ENCODE data around the gene LENEP. TPM values are rescaled to one million over a fixed set of nuclear protein-coding genes. Genes with fewer than 3 reads are reported as not detected.

The LENEP gene
- polyA plus RNA-seq, 2 of the 4 experiments (the other 2 are of a cell fraction) = not detected

DNA sequence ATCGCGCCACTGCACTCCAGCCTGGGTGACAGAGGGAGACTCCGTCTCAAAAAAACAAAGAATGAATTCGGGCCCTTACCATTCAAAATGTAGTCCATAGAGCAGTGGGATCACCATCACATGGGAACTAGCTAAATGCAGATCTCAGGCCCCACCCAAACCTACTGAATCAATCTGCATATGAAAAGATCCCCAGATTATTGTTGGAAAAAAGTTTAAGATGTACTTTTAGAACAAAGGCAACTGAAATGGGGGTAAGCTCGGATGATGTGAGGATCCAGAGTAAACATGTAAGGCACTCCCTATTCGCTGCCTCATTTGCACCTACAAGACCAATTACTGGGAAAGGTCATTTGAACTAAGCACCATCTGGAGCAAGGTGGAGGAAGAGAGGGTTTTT, 11.0 kb upstream of the LENEP start:
- Histone ChIP-seq H3K27ac (peak overlapping the region; percentile 62 to 79), H3K4me3 (peak overlapping the region; percentile 38), H3K9me3 (no peaks in the 10 kb centered on the region), H3K4me1 (peaks cover 25% of the 10 kb centered on the region), H3K4me2 (peak overlapping the region; percentile 89)
- CTCF ChIA-PET = interaction anchor here (0.6 to 0.7 kb wide), 2 partner anchors 133 to 429 kb away, joined by 3 read pairs; no protein-coding TSS in a partner anchor
- POLR2A ChIA-PET = interaction anchor here (1.3 to 2.8 kb wide), 2 partner anchors 8 to 19 kb away, joined by 6 to 41 read pairs; partner anchors contain the start of gene CKS1B
- TF ChIP-seq, protein P1, sequence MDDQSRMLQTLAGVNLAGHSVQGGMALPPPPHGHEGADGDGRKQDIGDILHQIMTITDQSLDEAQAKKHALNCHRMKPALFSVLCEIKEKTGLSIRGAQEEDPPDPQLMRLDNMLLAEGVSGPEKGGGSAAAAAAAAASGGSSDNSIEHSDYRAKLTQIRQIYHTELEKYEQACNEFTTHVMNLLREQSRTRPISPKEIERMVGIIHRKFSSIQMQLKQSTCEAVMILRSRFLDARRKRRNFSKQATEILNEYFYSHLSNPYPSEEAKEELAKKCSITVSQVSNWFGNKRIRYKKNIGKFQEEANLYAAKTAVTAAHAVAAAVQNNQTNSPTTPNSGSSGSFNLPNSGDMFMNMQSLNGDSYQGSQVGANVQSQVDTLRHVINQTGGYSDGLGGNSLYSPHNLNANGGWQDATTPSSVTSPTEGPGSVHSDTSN (IDR thresholded peaks at IDR 0.05) = no peak
- TF ChIP-seq GATA3 (IDR thresholded peaks at IDR 0.05; ENCODE audit: borderline replicate concordance) (no peak), SMC3 (IDR thresholded peaks at IDR 0.05) (no peak), RCOR1 (IDR thresholded peaks at IDR 0.05; ENCODE audit: low read depth, low read length) (no peak), CEBPB (IDR thresholded peaks at IDR 0.05) (no peak), RNF2 (IDR thresholded peaks at IDR 0.05; ENCODE audit: borderline replicate concordance, low read depth) (no peak), ZFP36 (IDR thresholded peaks at IDR 0.05; ENCODE audit: borderline replicate concordance, partially characterized antibody) (no peak), HOXB5 (CRISPR knock-in tag; IDR thresholded peaks at IDR 0.05) (no peak), SREBF2 (IDR thresholded peaks at IDR 0.05) (no peak), CBX8 (IDR thresholded peaks at IDR 0.05) (no peak), EHF (CRISPR knock-in tag; IDR thresholded peaks at IDR 0.05) (no peak)
- TF ChIP-seq, protein P2, sequence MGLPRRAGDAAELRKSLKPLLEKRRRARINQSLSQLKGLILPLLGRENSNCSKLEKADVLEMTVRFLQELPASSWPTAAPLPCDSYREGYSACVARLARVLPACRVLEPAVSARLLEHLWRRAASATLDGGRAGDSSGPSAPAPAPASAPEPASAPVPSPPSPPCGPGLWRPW (IDR thresholded peaks at IDR 0.05) = no peak
- TF ChIP-seq, protein P3, sequence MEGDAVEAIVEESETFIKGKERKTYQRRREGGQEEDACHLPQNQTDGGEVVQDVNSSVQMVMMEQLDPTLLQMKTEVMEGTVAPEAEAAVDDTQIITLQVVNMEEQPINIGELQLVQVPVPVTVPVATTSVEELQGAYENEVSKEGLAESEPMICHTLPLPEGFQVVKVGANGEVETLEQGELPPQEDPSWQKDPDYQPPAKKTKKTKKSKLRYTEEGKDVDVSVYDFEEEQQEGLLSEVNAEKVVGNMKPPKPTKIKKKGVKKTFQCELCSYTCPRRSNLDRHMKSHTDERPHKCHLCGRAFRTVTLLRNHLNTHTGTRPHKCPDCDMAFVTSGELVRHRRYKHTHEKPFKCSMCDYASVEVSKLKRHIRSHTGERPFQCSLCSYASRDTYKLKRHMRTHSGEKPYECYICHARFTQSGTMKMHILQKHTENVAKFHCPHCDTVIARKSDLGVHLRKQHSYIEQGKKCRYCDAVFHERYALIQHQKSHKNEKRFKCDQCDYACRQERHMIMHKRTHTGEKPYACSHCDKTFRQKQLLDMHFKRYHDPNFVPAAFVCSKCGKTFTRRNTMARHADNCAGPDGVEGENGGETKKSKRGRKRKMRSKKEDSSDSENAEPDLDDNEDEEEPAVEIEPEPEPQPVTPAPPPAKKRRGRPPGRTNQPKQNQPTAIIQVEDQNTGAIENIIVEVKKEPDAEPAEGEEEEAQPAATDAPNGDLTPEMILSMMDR (IDR thresholded peaks at IDR 0.05) = no peak
- TF ChIP-seq, protein P4, sequence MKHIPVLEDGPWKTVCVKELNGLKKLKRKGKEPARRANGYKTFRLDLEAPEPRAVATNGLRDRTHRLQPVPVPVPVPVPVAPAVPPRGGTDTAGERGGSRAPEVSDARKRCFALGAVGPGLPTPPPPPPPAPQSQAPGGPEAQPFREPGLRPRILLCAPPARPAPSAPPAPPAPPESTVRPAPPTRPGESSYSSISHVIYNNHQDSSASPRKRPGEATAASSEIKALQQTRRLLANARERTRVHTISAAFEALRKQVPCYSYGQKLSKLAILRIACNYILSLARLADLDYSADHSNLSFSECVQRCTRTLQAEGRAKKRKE (CRISPR knock-in tag; IDR thresholded peaks at IDR 0.05; ENCODE audit: low read depth) = no peak
- TF ChIP-seq, protein P5, sequence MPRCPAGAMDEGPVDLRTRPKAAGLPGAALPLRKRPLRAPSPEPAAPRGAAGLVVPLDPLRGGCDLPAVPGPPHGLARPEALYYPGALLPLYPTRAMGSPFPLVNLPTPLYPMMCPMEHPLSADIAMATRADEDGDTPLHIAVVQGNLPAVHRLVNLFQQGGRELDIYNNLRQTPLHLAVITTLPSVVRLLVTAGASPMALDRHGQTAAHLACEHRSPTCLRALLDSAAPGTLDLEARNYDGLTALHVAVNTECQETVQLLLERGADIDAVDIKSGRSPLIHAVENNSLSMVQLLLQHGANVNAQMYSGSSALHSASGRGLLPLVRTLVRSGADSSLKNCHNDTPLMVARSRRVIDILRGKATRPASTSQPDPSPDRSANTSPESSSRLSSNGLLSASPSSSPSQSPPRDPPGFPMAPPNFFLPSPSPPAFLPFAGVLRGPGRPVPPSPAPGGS (IDR thresholded peaks at IDR 0.05) = no peak; the same call in 2 of the 3 replicates
- TF ChIP-seq, protein P6, sequence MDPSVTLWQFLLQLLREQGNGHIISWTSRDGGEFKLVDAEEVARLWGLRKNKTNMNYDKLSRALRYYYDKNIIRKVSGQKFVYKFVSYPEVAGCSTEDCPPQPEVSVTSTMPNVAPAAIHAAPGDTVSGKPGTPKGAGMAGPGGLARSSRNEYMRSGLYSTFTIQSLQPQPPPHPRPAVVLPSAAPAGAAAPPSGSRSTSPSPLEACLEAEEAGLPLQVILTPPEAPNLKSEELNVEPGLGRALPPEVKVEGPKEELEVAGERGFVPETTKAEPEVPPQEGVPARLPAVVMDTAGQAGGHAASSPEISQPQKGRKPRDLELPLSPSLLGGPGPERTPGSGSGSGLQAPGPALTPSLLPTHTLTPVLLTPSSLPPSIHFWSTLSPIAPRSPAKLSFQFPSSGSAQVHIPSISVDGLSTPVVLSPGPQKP (IDR thresholded peaks at IDR 0.05; ENCODE audit: low read depth, low read length) = no peak
- FAIRE-seq (no peak), ATAC-seq (no peak), DNase-seq (ENCODE audit: low read depth in 1 of 2, low spot score in 1 of 2) (no peak)
- WGBS (ENCODE audit: missing lambda C conversion rate) = 78% methylated on average over 6 of the region's 6 CpGs

DNA sequence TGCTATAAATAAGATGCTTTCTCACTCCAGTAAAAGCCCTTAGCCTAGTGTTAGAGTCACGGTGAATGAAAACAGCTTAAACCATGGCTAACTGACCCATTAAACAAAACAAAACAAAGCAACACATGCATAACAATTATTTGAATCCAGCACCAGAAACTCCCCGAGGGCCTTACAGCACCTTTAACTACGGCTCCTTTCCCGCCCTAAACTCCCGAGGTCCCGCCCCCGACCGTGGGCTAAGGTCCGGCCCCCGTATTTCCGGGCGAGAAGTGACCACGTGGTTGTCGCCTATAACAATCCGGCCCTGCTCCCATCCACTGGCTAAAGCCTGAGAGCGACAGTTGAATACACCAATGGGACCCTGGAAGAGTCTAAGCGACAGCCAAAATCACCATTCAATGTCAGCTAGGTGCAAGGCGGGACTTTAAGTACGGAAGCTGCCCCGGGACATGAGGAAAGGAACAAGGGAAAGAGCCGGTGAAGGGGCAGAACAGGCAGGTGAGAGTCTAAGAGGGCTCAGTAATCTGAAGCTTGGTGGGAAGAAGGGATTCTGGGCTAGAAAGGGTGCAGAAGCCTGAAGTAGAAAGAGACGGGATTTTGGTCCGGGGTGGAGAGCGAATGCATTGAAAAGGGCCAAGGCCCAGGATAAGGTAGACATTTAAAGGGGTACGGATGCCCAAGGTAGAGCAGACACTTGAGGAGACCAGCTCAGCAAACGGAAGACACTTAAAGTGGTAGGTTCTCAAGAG, 10.3 kb upstream of the LENEP start, which contains the start of gene FLAD1:
Gene FLAD1, plus strand, starts transcription at position 448 of the 752 bp plus-strand sequence. CDS start 351 bp downstream, outside the sequence.
- peak; percentile 83 for FAIRE-seq
- peak within 1 kb of the TSS; percentile 89 for H3K4me2 ChIP-seq
- peak; percentile 100 for DNase-seq (ENCODE audit: low read depth in 1 of 2, low spot score in 1 of 2)
- peak; percentile 99 to 100 for ATAC-seq
- ChIA-PET POLR2A (interaction anchor here (0.7 to 2.8 kb wide), 6 partner anchors 9 to 22 kb away, joined by 3 to 41 read pairs (median 6); partner anchors contain the start of genes CKS1B, LENEP, PYGO2 and SHC1), CTCF (interaction anchor here (1.3 kb wide), 1 partner anchor 102 kb away, joined by 3 read pairs; no protein-coding TSS in a partner anchor)
- 2% methylated on average over 25 of the region's 26 CpGs for WGBS (ENCODE audit: missing lambda C conversion rate)
- H3K27ac ChIP-seq = peak within 1 kb of the TSS; percentile 83 to 86
- H3K9me3 ChIP-seq = no peaks in the 10 kb centered on the region
- H3K4me3 ChIP-seq = peak within 1 kb of the TSS; percentile 81
- peaks cover 22% of the 10 kb centered on the region for H3K4me1 ChIP-seq
- no peak for TF ChIP-seq POLR2AphosphoS2 (conservative IDR thresholded peaks at IDR 0.05; ENCODE audit: low read length)
- TF ChIP-seq, protein P7, sequence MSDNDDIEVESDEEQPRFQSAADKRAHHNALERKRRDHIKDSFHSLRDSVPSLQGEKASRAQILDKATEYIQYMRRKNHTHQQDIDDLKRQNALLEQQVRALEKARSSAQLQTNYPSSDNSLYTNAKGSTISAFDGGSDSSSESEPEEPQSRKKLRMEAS (IDR thresholded peaks at IDR 0.05) = peak; percentile 97
- TF ChIP-seq, protein P1 (IDR thresholded peaks at IDR 0.05) = peak; percentile 100
- TF ChIP-seq, protein P8, sequence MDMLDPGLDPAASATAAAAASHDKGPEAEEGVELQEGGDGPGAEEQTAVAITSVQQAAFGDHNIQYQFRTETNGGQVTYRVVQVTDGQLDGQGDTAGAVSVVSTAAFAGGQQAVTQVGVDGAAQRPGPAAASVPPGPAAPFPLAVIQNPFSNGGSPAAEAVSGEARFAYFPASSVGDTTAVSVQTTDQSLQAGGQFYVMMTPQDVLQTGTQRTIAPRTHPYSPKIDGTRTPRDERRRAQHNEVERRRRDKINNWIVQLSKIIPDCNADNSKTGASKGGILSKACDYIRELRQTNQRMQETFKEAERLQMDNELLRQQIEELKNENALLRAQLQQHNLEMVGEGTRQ (IDR thresholded peaks at IDR 0.05) = peak; percentile 91
- TF ChIP-seq CHD2 (IDR thresholded peaks at IDR 0.05; ENCODE audit: low read length, partially characterized antibody) = peak; percentile 58
- peak; percentile 41; the same call in 1 of the 2 replicates for TF ChIP-seq POLR2A (IDR thresholded peaks at IDR 0.05; ENCODE audit: low read length)
- peak; percentile 22; the same call in 1 of the 2 replicates for TF ChIP-seq GATA3 (IDR thresholded peaks at IDR 0.05; ENCODE audit: borderline replicate concordance)
- TF ChIP-seq EHMT2 (IDR thresholded peaks at IDR 0.05; ENCODE audit: low read depth) = no peak
- TF ChIP-seq HDAC2 (IDR thresholded peaks at IDR 0.05) = no peak
- TF ChIP-seq, protein P9, sequence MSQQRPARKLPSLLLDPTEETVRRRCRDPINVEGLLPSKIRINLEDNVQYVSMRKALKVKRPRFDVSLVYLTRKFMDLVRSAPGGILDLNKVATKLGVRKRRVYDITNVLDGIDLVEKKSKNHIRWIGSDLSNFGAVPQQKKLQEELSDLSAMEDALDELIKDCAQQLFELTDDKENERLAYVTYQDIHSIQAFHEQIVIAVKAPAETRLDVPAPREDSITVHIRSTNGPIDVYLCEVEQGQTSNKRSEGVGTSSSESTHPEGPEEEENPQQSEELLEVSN (IDR thresholded peaks at IDR 0.05; ENCODE audit: borderline replicate concordance, low read depth) = peak; percentile 95
- TF ChIP-seq CHD4 (IDR thresholded peaks at IDR 0.05; ENCODE audit: borderline replicate concordance) = no peak
- TF ChIP-seq JUN (IDR thresholded peaks at IDR 0.05) = peak in 1 of 2 experiments; percentile 79; a peak in 3 of 5 replicates

Data from A549 (cell line).